DOHH2 (cell line): ENCODE results near the gene PLPP3.

Experiments used
- H3F3A ChIP-seq: fragments of 200-600 bp; sonication (generic), shearing (Covaris generic); 2 replicates; pipeline ENCODE4 v1.6.0; 2016; ENCODE audit warnings: antibody characterized with exemption, mild to moderate bottlenecking; ENCODE audit not compliant: control insufficient read depth, insufficient read depth
- H3K27ac ChIP-seq: fragments of 200-600 bp; sonication (generic); 2 replicates; pipeline ENCODE4 v1.5.1; 2014; ENCODE audit warnings: low read depth, mild to moderate bottlenecking, low read length, moderate library complexity
- H3K27me3 ChIP-seq: fragments of 200-600 bp; sonication (generic); 2 replicates; pipeline ENCODE4 v1.6.1; 2014; ENCODE audit warnings: mild to moderate bottlenecking, low read length, mixed read lengths; ENCODE audit not compliant: control insufficient read depth
- H3K36me3 ChIP-seq: fragments of 200-600 bp; sonication (generic); 2 replicates; pipeline ENCODE4 v1.6.1; 2014; ENCODE audit warnings: mild to moderate bottlenecking, low read length, moderate library complexity, mixed read lengths; ENCODE audit not compliant: control insufficient read depth
- H3K4me1 ChIP-seq: fragments of 200-600 bp; sonication (generic); 2 replicates; pipeline ENCODE4 v1.6.1; 2014; ENCODE audit warnings: mild to moderate bottlenecking, low read length, mixed read lengths; ENCODE audit not compliant: control insufficient read depth
- H3K4me2 ChIP-seq: fragments of 200-600 bp; sonication (generic); 2 replicates; pipeline ENCODE4 v1.6.0; 2014; ENCODE audit warnings: mild to moderate bottlenecking, low read length, moderate library complexity
- H3K4me3 ChIP-seq: fragments of 200-600 bp; sonication (generic); 2 replicates; pipeline ENCODE4 v1.5.1; 2014; ENCODE audit warnings: mild to moderate bottlenecking, low read length, mixed read lengths
- H3K79me2 ChIP-seq: fragments of 200-600 bp; sonication (generic); 2 replicates; pipeline ENCODE4 v1.6.1; 2014; ENCODE audit warnings: mild to moderate bottlenecking, low read length, mixed read lengths; ENCODE audit not compliant: control insufficient read depth
- H3K9me2 ChIP-seq: fragments of 200-600 bp; sonication (generic); replicated peaks from 2 replicates; pipeline ENCODE4 v1.6.1; 2014; ENCODE audit warnings: mild to moderate bottlenecking, low read length, mixed read lengths; ENCODE audit not compliant: control insufficient read depth
- H3K9me3 ChIP-seq: fragments of 200-600 bp; sonication (generic); 2 replicates; pipeline ENCODE4 v1.6.1; 2014; ENCODE audit warnings: antibody characterized with exemption, low read length, mixed read lengths; ENCODE audit not compliant: control insufficient read depth, insufficient read depth
- H4K20me1 ChIP-seq: fragments of 200-600 bp; sonication (generic); 2 replicates; pipeline ENCODE4 v1.6.0; 2014; ENCODE audit warnings: low read depth, mild to moderate bottlenecking, antibody characterized with exemption, low read length, moderate library complexity; ENCODE audit not compliant: control insufficient read depth, insufficient read depth
- EZH2phosphoT487 ChIP-seq: fragments of 200-600 bp; sonication (generic); IDR thresholded peaks from 2 replicates; pipeline ENCODE4 v1.6.1; 2017; ENCODE audit warnings: borderline replicate concordance, mild to moderate bottlenecking, antibody characterized with exemption, low read length, moderate library complexity, mixed read lengths
- TF ChIP-seq, protein P1 (sequence below): fragments of 200-600 bp; sonication (generic); IDR thresholded peaks from one replicate; pipeline ENCODE4 v1.5.1; 2014; ENCODE audit warnings: antibody characterized with exemption, mild to moderate bottlenecking, low read depth, low read length; ENCODE audit not compliant: poor library complexity, severe bottlenecking

PLPP3 gene

DNA sequence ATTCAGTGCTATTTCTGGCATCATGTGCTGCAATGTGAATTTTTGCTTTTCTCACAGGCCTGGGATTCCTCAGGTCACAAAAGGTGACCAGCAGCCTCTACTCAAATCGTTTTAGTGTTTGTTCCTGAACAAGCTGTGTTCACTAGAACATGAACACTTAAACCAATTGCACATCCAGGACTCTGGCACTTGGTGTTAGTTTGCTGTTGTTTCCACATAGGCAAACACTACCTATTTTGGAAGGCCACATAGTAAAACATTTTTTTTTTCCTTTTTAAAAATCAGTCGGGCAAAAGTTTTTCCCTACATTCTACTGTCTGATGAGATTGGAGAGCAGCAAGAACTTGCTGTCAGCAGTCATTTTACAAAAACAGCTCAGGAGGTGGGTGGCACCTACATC lies 83.2 kb downstream of the PLPP3 start:
- TF ChIP-seq, protein P1, sequence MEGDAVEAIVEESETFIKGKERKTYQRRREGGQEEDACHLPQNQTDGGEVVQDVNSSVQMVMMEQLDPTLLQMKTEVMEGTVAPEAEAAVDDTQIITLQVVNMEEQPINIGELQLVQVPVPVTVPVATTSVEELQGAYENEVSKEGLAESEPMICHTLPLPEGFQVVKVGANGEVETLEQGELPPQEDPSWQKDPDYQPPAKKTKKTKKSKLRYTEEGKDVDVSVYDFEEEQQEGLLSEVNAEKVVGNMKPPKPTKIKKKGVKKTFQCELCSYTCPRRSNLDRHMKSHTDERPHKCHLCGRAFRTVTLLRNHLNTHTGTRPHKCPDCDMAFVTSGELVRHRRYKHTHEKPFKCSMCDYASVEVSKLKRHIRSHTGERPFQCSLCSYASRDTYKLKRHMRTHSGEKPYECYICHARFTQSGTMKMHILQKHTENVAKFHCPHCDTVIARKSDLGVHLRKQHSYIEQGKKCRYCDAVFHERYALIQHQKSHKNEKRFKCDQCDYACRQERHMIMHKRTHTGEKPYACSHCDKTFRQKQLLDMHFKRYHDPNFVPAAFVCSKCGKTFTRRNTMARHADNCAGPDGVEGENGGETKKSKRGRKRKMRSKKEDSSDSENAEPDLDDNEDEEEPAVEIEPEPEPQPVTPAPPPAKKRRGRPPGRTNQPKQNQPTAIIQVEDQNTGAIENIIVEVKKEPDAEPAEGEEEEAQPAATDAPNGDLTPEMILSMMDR: no peak
- TF ChIP-seq EZH2phosphoT487: no peak

GRCh38 chr1:56495538-56495937 lies 83.8 kb downstream of the PLPP3 start:
- H3K36me3 ChIP-seq: no peaks in the 10 kb centered on the region
- H3K79me2 ChIP-seq: no peaks in the 10 kb centered on the region
- no peaks in the 10 kb centered on the region for H3K4me1 ChIP-seq
- no peaks in the 10 kb centered on the region for H3F3A ChIP-seq
- no peaks in the 10 kb centered on the region for H3K9me3 ChIP-seq
- H4K20me1 ChIP-seq: no peaks in the 10 kb centered on the region
- H3K27ac ChIP-seq: no peak overlapping the region
- no peak overlapping the region for H3K4me2 ChIP-seq
- TF ChIP-seq EZH2phosphoT487: no peak
- TF ChIP-seq, protein P1: no peak
- H3K9me2 ChIP-seq: no peaks in the 10 kb centered on the region
- H3K4me3 ChIP-seq: no peak overlapping the region
- no peaks in the 10 kb centered on the region for H3K27me3 ChIP-seq

More for the DNA sequence above, 83.2 kb downstream of the PLPP3 start:
- no peak overlapping the region for H3K27ac ChIP-seq
- no peaks in the 10 kb centered on the region for H3K27me3 ChIP-seq
- H3K9me2 ChIP-seq: no peaks in the 10 kb centered on the region
- H3K4me1 ChIP-seq: no peaks in the 10 kb centered on the region
- no peaks in the 10 kb centered on the region for H3F3A ChIP-seq
- H3K79me2 ChIP-seq: no peaks in the 10 kb centered on the region
- no peaks in the 10 kb centered on the region for H4K20me1 ChIP-seq
- no peaks in the 10 kb centered on the region for H3K36me3 ChIP-seq
- H3K4me2 ChIP-seq: no peak overlapping the region
- no peaks in the 10 kb centered on the region for H3K9me3 ChIP-seq
- no peak overlapping the region for H3K4me3 ChIP-seq

DNA sequence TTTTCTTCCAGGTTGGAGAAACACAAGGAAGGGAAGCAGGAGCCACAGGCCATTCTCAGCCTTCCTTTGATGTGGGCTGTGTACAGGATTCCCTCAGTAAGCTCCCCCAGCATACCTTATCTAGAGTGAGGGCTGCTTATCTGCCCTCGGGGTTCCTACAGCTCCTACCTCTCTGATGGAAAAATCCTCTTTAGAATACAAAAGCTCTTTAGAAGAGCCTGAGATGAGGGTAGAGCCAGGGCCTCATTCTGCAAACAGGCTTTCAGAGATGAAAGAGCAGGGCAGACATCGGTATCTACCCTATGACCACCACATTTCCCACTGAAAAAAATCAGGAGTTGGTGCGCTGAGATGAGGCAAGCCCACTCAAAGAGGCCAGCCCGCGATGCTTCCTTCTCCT lies 85.1 kb downstream of the PLPP3 start:
- Histone ChIP-seq H3K4me3 (no peak overlapping the region), H3K9me2 (no peaks in the 10 kb centered on the region), H3K79me2 (no peaks in the 10 kb centered on the region), H3K4me2 (no peak overlapping the region), H3K27ac (no peak overlapping the region), H3K27me3 (no peaks in the 10 kb centered on the region), H3K9me3 (no peaks in the 10 kb centered on the region), H3F3A (no peaks in the 10 kb centered on the region), H3K36me3 (no peaks in the 10 kb centered on the region), H4K20me1 (no peaks in the 10 kb centered on the region), H3K4me1 (no peaks in the 10 kb centered on the region)
- TF ChIP-seq, protein P1: no peak
- no peak for TF ChIP-seq EZH2phosphoT487

- no peaks in the 10 kb centered on the region for H3K79me2 ChIP-seq
- H4K20me1 ChIP-seq: no peaks in the 10 kb centered on the region
- TF ChIP-seq EZH2phosphoT487: no peak
- TF ChIP-seq, protein P1: no peak
- no peaks in the 10 kb centered on the region for H3K9me3 ChIP-seq
- no peak overlapping the region for H3K4me3 ChIP-seq
- no peaks in the 10 kb centered on the region for H3K36me3 ChIP-seq
- H3K9me2 ChIP-seq: no peaks in the 10 kb centered on the region
- no peak overlapping the region for H3K27ac ChIP-seq
- no peak overlapping the region for H3K4me2 ChIP-seq
- H3K27me3 ChIP-seq: no peaks in the 10 kb centered on the region
- H3F3A ChIP-seq: no peaks in the 10 kb centered on the region
- H3K4me1 ChIP-seq: no peaks in the 10 kb centered on the region
Observed at GRCh38 chr1:56493826-56494225, 85.5 kb downstream of the PLPP3 start.
